Neural cell (in vitro differentiated cells): ENCODE measurements around the gene RTTN. TPM values are rescaled to one million over a fixed set of nuclear protein-coding genes. Genes with fewer than 3 reads are reported as not detected.

Source experiments
- H2AFZ ChIP-seq: fragments of 200-600, 300-800 bp; sonication (generic), shearing (Covaris generic); 2 replicates; pipeline ENCODE4 v1.6.0; 2014; ENCODE audit warnings: low read depth, mild to moderate bottlenecking, antibody characterized with exemption, low read length, moderate library complexity
- H3F3A ChIP-seq: fragments of 200-600 bp; shearing (Covaris generic); 2 replicates; pipeline ENCODE4 v1.6.1; 2016; ENCODE audit warnings: mild to moderate bottlenecking, moderate library complexity, mixed read lengths, antibody characterized with exemption, low read length; ENCODE audit not compliant: insufficient read depth, poor library complexity, severe bottlenecking
- H3K27ac ChIP-seq: fragments of 200-600, 300-800 bp; sonication (generic), shearing (Covaris generic); 2 replicates; pipeline ENCODE4 v1.5.1; 2014; ENCODE audit warnings: mild to moderate bottlenecking, low read length, moderate library complexity
- H3K27me3 ChIP-seq: fragments of 300-800, 200-600 bp; sonication (generic), shearing (Covaris generic); 2 replicates; pipeline ENCODE4 v1.6.0; 2014; ENCODE audit warnings: mild to moderate bottlenecking, low read depth, low read length, moderate library complexity; ENCODE audit not compliant: insufficient read depth
- H3K36me3 ChIP-seq: fragments of 300-800, 200-600 bp; sonication (generic), shearing (Covaris generic); 2 replicates; pipeline ENCODE4 v1.5.1; 2014; ENCODE audit warnings: mild to moderate bottlenecking, antibody characterized with exemption, low read length, moderate library complexity; ENCODE audit not compliant: insufficient read depth
- H3K4me2 ChIP-seq: fragments of 300-800, 200-600 bp; sonication (generic), shearing (Covaris generic); 2 replicates; pipeline ENCODE4 v1.6.0; 2014; ENCODE audit warnings: mild to moderate bottlenecking, low read length
- H3K4me3 ChIP-seq: fragments of 300-800, 200-600 bp; sonication (generic), shearing (Covaris generic); 2 replicates; pipeline ENCODE4 v1.5.1; 2014; ENCODE audit warnings: mild to moderate bottlenecking, low read length, moderate library complexity
- H3K79me2 ChIP-seq: fragments of 200-600 bp; shearing (Covaris generic); replicated peaks from 2 replicates; pipeline ENCODE4 v1.6.0; 2014; ENCODE audit warnings: mild to moderate bottlenecking, low read length, moderate library complexity; ENCODE audit not compliant: insufficient read depth
- H3K9ac ChIP-seq: fragments of 300-800, 200-600 bp; sonication (generic), shearing (Covaris generic); 2 replicates; pipeline ENCODE4 v1.6.1; 2016; ENCODE audit warnings: mild to moderate bottlenecking, low read length, mixed read lengths
- H3K9me2 ChIP-seq: fragments of 200-600 bp; shearing (Covaris generic); 2 replicates; pipeline ENCODE4 v1.6.1; 2016; ENCODE audit warnings: mild to moderate bottlenecking, low read length, mixed read lengths; ENCODE audit not compliant: insufficient read depth
- H3K9me3 ChIP-seq: fragments of 200-600, 300-800 bp; sonication (generic), shearing (Covaris generic); 2 replicates; pipeline ENCODE4 v1.6.1; 2016; ENCODE audit warnings: mild to moderate bottlenecking, mixed run types, low read length, moderate library complexity, mixed read lengths
- H4K20me1 ChIP-seq: fragments of 200-600 bp; shearing (Covaris generic); 2 replicates; pipeline ENCODE4 v1.6.1; 2016; ENCODE audit warnings: mild to moderate bottlenecking, mixed run types; ENCODE audit not compliant: insufficient read depth
- CTCF ChIP-seq: fragments of 450-650 bp; IDR thresholded peaks from 2 replicates; pipeline ENCODE4 v1.5.1; 2014; ENCODE audit warnings: antibody characterized with exemption, mild to moderate bottlenecking, moderate library complexity; ENCODE audit not compliant: poor library complexity, severe bottlenecking
- EP300 ChIP-seq: fragments of 450-650 bp; conservative IDR thresholded peaks from 2 replicates; pipeline ENCODE4 v1.6.1; 2014; ENCODE audit warnings: antibody characterized with exemption, mild to moderate bottlenecking, moderate library complexity; ENCODE audit not compliant: poor library complexity, severe bottlenecking
- EZH2 ChIP-seq: fragments of 200-600, 300-800 bp; shearing (Covaris generic), sonication (generic); IDR thresholded peaks from 2 replicates; pipeline ENCODE4 v1.6.1; 2014; ENCODE audit warnings: antibody characterized with exemption, low read length, borderline replicate concordance, mild to moderate bottlenecking; ENCODE audit not compliant: insufficient read depth, poor library complexity, severe bottlenecking
- MXI1 ChIP-seq: fragments of 450-650 bp; conservative IDR thresholded peaks from 2 replicates; pipeline ENCODE4 v1.6.1; 2014; ENCODE audit warnings: antibody characterized with exemption, mild to moderate bottlenecking; ENCODE audit not compliant: poor library complexity, severe bottlenecking
- POLR2AphosphoS5 ChIP-seq: IDR thresholded peaks from 2 replicates; pipeline ENCODE4 v1.6.1; 2012
- RAD21 ChIP-seq: fragments of 450-650 bp; conservative IDR thresholded peaks from 2 replicates; pipeline ENCODE4 v1.6.1; 2014; ENCODE audit warnings: antibody characterized with exemption, mild to moderate bottlenecking, moderate library complexity
- REST ChIP-seq: IDR thresholded peaks from 2 replicates; pipeline ENCODE4 v1.6.1; 2012; ENCODE audit warnings: borderline replicate concordance
- SMC3 ChIP-seq: fragments of 450-650 bp; conservative IDR thresholded peaks from 2 replicates; pipeline ENCODE4 v1.6.1; 2014; ENCODE audit warnings: antibody characterized with exemption, mild to moderate bottlenecking, moderate library complexity; ENCODE audit not compliant: poor library complexity
- TAF1 ChIP-seq: IDR thresholded peaks from 2 replicates; pipeline ENCODE4 v1.6.1; 2012; ENCODE audit warnings: low read depth
- polyA plus RNA-seq: library from polyadenylated mRNA; depleted of rRNA; stranded (reverse); fragments of >200 nt; gene quantifications from 2 replicates; pipeline ENCODE4 v1.2.3, GENCODE V29; 2014

RTTN gene
- polyA plus RNA-seq, 1 donor from 2014 or later = 24.2 TPM

DNA sequence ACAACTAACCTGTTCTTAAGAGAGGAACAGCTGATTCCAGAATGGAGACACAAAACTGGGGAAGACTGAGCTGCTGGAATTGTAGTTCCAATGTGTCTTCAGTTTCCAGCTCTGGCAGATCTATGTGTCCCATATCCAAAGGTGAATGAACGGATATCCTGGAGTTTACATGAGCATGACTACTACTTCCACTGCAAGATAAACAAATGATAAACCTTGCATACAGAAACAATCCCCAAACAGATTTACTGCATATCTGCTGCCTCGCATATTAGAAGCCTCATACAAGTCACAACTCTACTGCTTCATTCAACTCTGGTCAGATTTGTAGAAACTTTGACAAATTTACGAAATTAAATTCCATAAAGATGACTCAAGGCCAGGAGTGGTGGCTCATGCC, 15.0 kb downstream of the RTTN start:
- no peaks in the 10 kb centered on the region for H3K36me3 ChIP-seq
- no peak overlapping the region for H3K27ac ChIP-seq
- H3K9ac ChIP-seq = no peak overlapping the region
- H4K20me1 ChIP-seq = no peaks in the 10 kb centered on the region
- no peaks in the 10 kb centered on the region for H3K27me3 ChIP-seq
- no peak overlapping the region for H3K4me2 ChIP-seq
- H2AFZ ChIP-seq = no peak overlapping the region
- H3K4me3 ChIP-seq = no peak overlapping the region
- H3K9me2 ChIP-seq = no peaks in the 10 kb centered on the region
- no peaks in the 10 kb centered on the region for H3F3A ChIP-seq
- no peaks in the 10 kb centered on the region for H3K9me3 ChIP-seq
- TF ChIP-seq REST (no peak), TAF1 (no peak), RAD21 (no peak), POLR2AphosphoS5 (no peak), EZH2 (no peak), SMC3 (no peak), MXI1 (no peak), CTCF (no peak), EP300 (no peak)
- H3K79me2 ChIP-seq = no peaks in the 10 kb centered on the region

- H4K20me1 ChIP-seq = no peaks in the 10 kb centered on the region
- H3K27ac ChIP-seq = no peak overlapping the region
- TF ChIP-seq EP300 = no peak
- no peak for TF ChIP-seq REST
- no peak for TF ChIP-seq MXI1
- H3K27me3 ChIP-seq = no peaks in the 10 kb centered on the region
- H3K9me2 ChIP-seq = no peaks in the 10 kb centered on the region
- no peaks in the 10 kb centered on the region for H3K36me3 ChIP-seq
- H3K79me2 ChIP-seq = no peaks in the 10 kb centered on the region
- no peaks in the 10 kb centered on the region for H3K9me3 ChIP-seq
- H3F3A ChIP-seq = no peaks in the 10 kb centered on the region
- no peak overlapping the region for H3K9ac ChIP-seq
- no peak overlapping the region for H2AFZ ChIP-seq
- H3K4me2 ChIP-seq = no peak overlapping the region
- no peak overlapping the region for H3K4me3 ChIP-seq
Observed at GRCh38 chr18:70188113-70188512, 17.4 kb downstream of the RTTN start.
